K562 (cell line): ENCODE measurements around the gene OR10W1. TPM values are rescaled to one million over a fixed set of nuclear protein-coding genes. Genes with fewer than 3 reads are reported as not detected.

ENCODE experiments used
- ATAC-seq: fragments of 200-7000 bp; cut with Tn5 transposase; 3 replicates; pipeline ENCODE4 v1.9.1; 2020; ENCODE audit warnings: moderate library complexity
- BruUV-seq: library from RNA; stranded (reverse); fragments of 400-500 nt; replicated peaks from 2 replicates; lab custom pipeline; 2021; lab: Mats Ljungman, UMichigan
- CTCF ChIA-PET: fragments of 300-600 bp; formaldehyde crosslinking; extraction: SDS; loops from one replicate; lab custom pipeline; 2021; ENCODE audit warnings: low intra/inter-chr PET ratio; lab: Yijun Ruan, JAX
- POLR2A ChIA-PET: fragments of 300-600, 350-650 bp; sonication (Branson Sonifier 250); formaldehyde crosslinking; extraction: SDS; loops from one replicate; lab custom pipeline; 2021; ENCODE audit warnings: antibody characterized with exemption, inconsistent platforms; lab: Yijun Ruan, JAX
- DNase-seq, 4 experiments: peaks; one replicate each; pipeline versions ENCODE4 v3.0.0 to v3.0.0-alpha.2; 2011 to 2018; ENCODE audit warnings: low spot score in 3 of 4, mixed read lengths in 3 of 4; ENCODE audit errors: extremely low read depth in 1 of 4
- FAIRE-seq: peaks from 2 replicates; lab custom pipeline; 2011; peaks lifted over from hg19 to GRCh38; lab: Jason Lieb, UNC
- H2AFZ ChIP-seq: 2 replicates; pipeline ENCODE4 v1.6.0; 2011; ENCODE audit warnings: low read depth, low read length, control low read depth, inconsistent platforms
- H3K27ac ChIP-seq: fragments of 200-600 bp; 3 replicates; pipeline ENCODE4 v1.8.0; 2011; ENCODE audit warnings: low read depth, mild to moderate bottlenecking, control low read depth, inconsistent platforms, low read length, moderate library complexity, mixed read lengths; ENCODE audit errors: extremely low read depth
- H3K27me3 ChIP-seq, 2 experiments: fragments of 300-600 bp in 1 of 2; 2 replicates in 1 of 2; 3 replicates in 1 of 2; pipeline versions ENCODE4 v1.6.0 to v1.8.0; 2011; ENCODE audit warnings: inconsistent platforms in 2 of 2, low read length in 2 of 2, mild to moderate bottlenecking in 1 of 2, mixed read lengths in 1 of 2, moderate library complexity in 1 of 2; ENCODE audit not compliant: control insufficient read depth in 2 of 2, insufficient read depth in 2 of 2
- H3K36me3 ChIP-seq: fragments of 300-600 bp; 3 replicates; pipeline ENCODE4 v1.8.0; 2011; ENCODE audit warnings: mild to moderate bottlenecking, low read length, inconsistent platforms; ENCODE audit not compliant: control insufficient read depth, insufficient read depth
- H3K4me1 ChIP-seq, 2 experiments: fragments of 200-600 bp in 1 of 2; replicated peaks in 1 of 2; 2 replicates in 1 of 2; 3 replicates in 1 of 2; pipeline versions ENCODE4 v1.5.1 to v1.8.0; 2011; ENCODE audit warnings: inconsistent platforms in 2 of 2, low read length in 2 of 2, mild to moderate bottlenecking in 1 of 2, mixed read lengths in 1 of 2, moderate library complexity in 1 of 2; ENCODE audit not compliant: control insufficient read depth in 2 of 2, insufficient read depth in 2 of 2
- H3K4me2 ChIP-seq: 2 replicates; pipeline ENCODE4 v1.6.1; 2011; ENCODE audit warnings: low read length, control low read depth, inconsistent platforms, mixed read lengths; ENCODE audit not compliant: insufficient read depth
- H3K4me3 ChIP-seq: fragments of 200-600 bp; sonication (generic), shearing (Covaris generic); 2 replicates; pipeline ENCODE4 v1.5.1; 2016; ENCODE audit warnings: control low read depth, inconsistent platforms
- H3K79me2 ChIP-seq: fragments of 200-600 bp; 3 replicates; pipeline ENCODE4 v1.8.0; 2011; ENCODE audit warnings: low read length, inconsistent platforms; ENCODE audit not compliant: control insufficient read depth, insufficient read depth
- H3K9ac ChIP-seq, 2 experiments: 2 replicates each; pipeline versions ENCODE4 v1.6.0 to v1.6.1; 2011; ENCODE audit warnings: low read depth in 2 of 2, low read length in 2 of 2, control low read depth in 1 of 2, inconsistent platforms in 1 of 2, mild to moderate bottlenecking in 1 of 2, mixed read lengths in 1 of 2; ENCODE audit not compliant: insufficient read depth in 1 of 2
- H3K9me1 ChIP-seq: one replicate; pipeline ENCODE4 v1.6.0; 2011; ENCODE audit warnings: inconsistent platforms, mild to moderate bottlenecking, low read length, moderate library complexity; ENCODE audit not compliant: control insufficient read depth, insufficient read depth
- H3K9me3 ChIP-seq: replicated peaks from 2 replicates; pipeline ENCODE4 v1.5.1; 2011; ENCODE audit warnings: low read depth, low read length, inconsistent platforms; ENCODE audit not compliant: control insufficient read depth, insufficient read depth
- H4K20me1 ChIP-seq: replicated peaks from 2 replicates; pipeline ENCODE4 v1.6.1; 2011; ENCODE audit warnings: low read length, inconsistent platforms, mixed read lengths; ENCODE audit not compliant: control insufficient read depth, insufficient read depth
- BHLHE40 ChIP-seq: IDR thresholded peaks from 2 replicates; pipeline ENCODE4 v1.6.1; 2011; ENCODE audit warnings: low read length, improper control_type of control experiment
- BRCA1 ChIP-seq, 2 experiments: fragments of 450-650 bp in 1 of 2; sonication (generic) in 1 of 2; formaldehyde crosslinking in 1 of 2; IDR thresholded peaks; 2 replicates each; pipeline versions ENCODE4 v1.5.0 to v1.6.1; 2017 to 2020; ENCODE audit warnings: mild to moderate bottlenecking in 1 of 2, missing genetic modification reagents in 1 of 2
- CCAR2 ChIP-seq: fragments of 200-400 bp; formaldehyde crosslinking; IDR thresholded peaks from 2 replicates; pipeline ENCODE4 v1.6.1; 2017; ENCODE audit warnings: mild to moderate bottlenecking, low read depth, low read length
- ESRRA ChIP-seq: fragments of 450-650 bp; IDR thresholded peaks from 2 replicates; pipeline ENCODE4 v1.6.1; 2014; ENCODE audit warnings: low read depth, mild to moderate bottlenecking, moderate library complexity, borderline replicate concordance
- HNRNPH1 ChIP-seq: fragments of 200-400 bp; formaldehyde crosslinking; optimal IDR thresholded peaks from 2 replicates; pipeline ENCODE3; 2017; ENCODE audit warnings: low read depth, mild to moderate bottlenecking, low read length, moderate library complexity
- KDM5B ChIP-seq: fragments of 200-600 bp; sonication (generic); IDR thresholded peaks from 2 replicates; pipeline ENCODE4 v1.6.1; 2012; ENCODE audit warnings: low read depth, mild to moderate bottlenecking, moderate library complexity, low read length, control low read depth, inconsistent platforms; ENCODE audit not compliant: insufficient replicate concordance
- KLF16 ChIP-seq: IDR thresholded peaks from 2 replicates; pipeline ENCODE4 v1.6.1; 2016; ENCODE audit warnings: antibody characterized with exemption
- MYNN ChIP-seq, 2 experiments: sonication (generic); formaldehyde crosslinking in 1 of 2; IDR thresholded peaks; 2 replicates each; pipeline versions ENCODE4 v1.5.0 to v1.6.1; 2016 to 2020; ENCODE audit warnings: antibody characterized with exemption in 1 of 2, missing genetic modification reagents in 1 of 2
- NUFIP1 ChIP-seq: fragments of 450-650 bp; IDR thresholded peaks from 2 replicates; pipeline ENCODE4 v1.6.1; 2018; ENCODE audit not compliant: partially characterized antibody
- PATZ1 ChIP-seq: fragments of 250-450 bp; sonication (Bioruptor Pico); IDR thresholded peaks from 2 replicates; pipeline ENCODE4 v1.5.0; 2020; ENCODE audit warnings: mild to moderate bottlenecking, borderline replicate concordance
- PHB ChIP-seq: fragments of 250-450 bp; sonication (Bioruptor Pico); IDR thresholded peaks from 2 replicates; pipeline ENCODE4 v1.5.0; 2021
- RBM17 ChIP-seq: fragments of 200-400 bp; formaldehyde crosslinking; IDR thresholded peaks from 2 replicates; pipeline ENCODE4 v1.6.1; 2017; ENCODE audit warnings: low read depth, mild to moderate bottlenecking, low read length, borderline replicate concordance
- SIN3B ChIP-seq: fragments of 450-650 bp; IDR thresholded peaks from 2 replicates; pipeline ENCODE4 v1.6.1; 2017; ENCODE audit warnings: low read depth, mild to moderate bottlenecking, moderate library complexity
- SMAD1 ChIP-seq: fragments of 150-350 bp; IDR thresholded peaks from 2 replicates; pipeline ENCODE4 v1.6.1; 2014; ENCODE audit warnings: low read length, low read depth; ENCODE audit not compliant: partially characterized antibody
- ZBTB26 ChIP-seq: fragments of 450-650 bp; formaldehyde crosslinking; IDR thresholded peaks from 2 replicates; pipeline ENCODE4 v1.4.0; 2022; ENCODE audit warnings: missing genetic modification characterization
- WGBS: fragments of 100-300 bp; shearing (Covaris generic); methylation state at CpG from one replicate; pipeline ENCODE4 v1.1.6; 2016; ENCODE audit warnings: low coverage, mixed read lengths; ENCODE audit not compliant: insufficient coverage; ENCODE audit errors: missing lambda C conversion rate; 5-methylcytosine and 5-hydroxymethylcytosine counted together
- in situ Hi-C: fragments of 300-500 bp; cut with MboI; formaldehyde crosslinking; loops from 4 replicates; pipeline ENCODE4 v1.15.0; 2018; ENCODE audit warnings: inconsistent platforms, mixed read lengths
- intact Hi-C: fragments of 100-400 bp; cut with micrococcal nuclease; formaldehyde crosslinking; loops from 2 replicates; pipeline ENCODE4 v1.14.2; 2022
- polyA plus RNA-seq, 8 experiments: library from polyadenylated mRNA; depleted of rRNA in 4 of 8; stranded (reverse) in 5 of 8; unstranded in 3 of 8; fragments of >200 nt; fragmentation: Nextera tagmentation in 2 of 8; fragmentation: Illumina TruSeq in 1 of 8; extraction: Ambion mirVana in 2 of 8; extraction: Trizol in 1 of 8; gene quantifications; 2 replicates each; pipeline versions ENCODE4 v1.2.1 to v1.2.3, GENCODE V29; 2011 to 2014; ENCODE audit warnings: inconsistent platforms in 1 of 8, missing spikeins in 1 of 8
- total RNA-seq, 7 experiments: library from RNA; depleted of rRNA in 6 of 7; stranded (reverse); fragments of >200 nt in 6 of 7; fragmentation: Illumina TruSeq in 2 of 7; extraction: Trizol in 2 of 7; gene quantifications; 2 replicates each; pipeline versions ENCODE4 v1.2.1 to v1.2.3, GENCODE V29; 2011 to 2021; ENCODE audit warnings: low replicate concordance in 1 of 7

Gene OR10W1
- total and polyA plus RNA-seq, 9 of the 15 experiments (the other 6 are each of a cell fraction or from before 2014, with no cell fraction given): not detected

GRCh38 chr11:58292017-58292416 is 24.0 kb upstream of the OR10W1 start:
- no TSS peak for BruUV-seq

More at GRCh38 chr11:58292017-58292416, 24.0 kb upstream of the OR10W1 start:
- DNase-seq (no peak), FAIRE-seq (no peak), ATAC-seq (no peak)
- no peak overlapping the region for H2AFZ ChIP-seq
- H3K9ac ChIP-seq: no peak overlapping the region
- no peak overlapping the region for H3K27ac ChIP-seq
- no peak overlapping the region for H3K4me2 ChIP-seq
- no peak overlapping the region for H3K4me3 ChIP-seq
- H3K9me1 ChIP-seq: no peaks in the 10 kb centered on the region
- H3K9me3 ChIP-seq: no peaks in the 10 kb centered on the region
- WGBS: 10% methylated on average over 20 of the region's 21 CpGs
- CTCF ChIA-PET: no interaction called here
- intact Hi-C loops: no loop called here
- no peaks in the 10 kb centered on the region for H3K79me2 ChIP-seq
- TF ChIP-seq BRCA1 (IDR thresholded peaks at IDR 0.05) (no peak), BRCA1 (CRISPR knock-in tag; IDR thresholded peaks at IDR 0.05) (no peak), ESRRA (no peak), RBM17 (no peak), HNRNPH1 (no peak), MYNN (IDR thresholded peaks at IDR 0.05) (no peak), MYNN (CRISPR knock-in tag; IDR thresholded peaks at IDR 0.05) (no peak), KLF16 (no peak), KDM5B (no peak), SMAD1 (no peak), BHLHE40 (no peak), CCAR2 (no peak), ZBTB26 (CRISPR knock-in tag) (no peak), NUFIP1 (no peak), PATZ1 (no peak), SIN3B (no peak), PHB (CRISPR knock-in tag) (no peak)
- no peaks in the 10 kb centered on the region for H3K27me3 ChIP-seq
- in situ Hi-C loops: no loop called here
- no peaks in the 10 kb centered on the region for H4K20me1 ChIP-seq
- H3K36me3 ChIP-seq: no peaks in the 10 kb centered on the region
- POLR2A ChIA-PET: no interaction called here
- H3K4me1 ChIP-seq: no peaks in the 10 kb centered on the region
